Subcutaneous adipose tissue (tissue), 4 donors: ENCODE measurements around the gene SNCA. TPM values are rescaled to one million over a fixed set of nuclear protein-coding genes. Genes with fewer than 3 reads are reported as not detected.

Source experiments
- CTCF ChIP-seq: fragments of 450-650 bp; IDR thresholded peaks from one replicate; pipeline ENCODE4 v1.5.1; 2016; ENCODE audit warnings: low read depth, mild to moderate bottlenecking, control low read depth, antibody characterized with exemption, moderate library complexity
- total RNA-seq, 4 donors: library from RNA; depleted of rRNA; stranded (reverse); fragments of >200 nt; gene quantifications; one replicate each; pipeline ENCODE4 v1.1.0, GENCODE V29; 2016

Gene SNCA
- total RNA-seq, 4 donors from 2014 or later: 4.7 to 26.2 (median 11.0) TPM

- TF ChIP-seq CTCF: no peak
Measured at GRCh38 chr4:89800012-89800516, 36.9 kb downstream of the SNCA start.

- no peak for TF ChIP-seq CTCF
Measured at GRCh38 chr4:89799071-89799470, 37.9 kb downstream of the SNCA start.

GRCh38 chr4:89797117-89797516 is 39.8 kb downstream of the SNCA start:
- no peak for TF ChIP-seq CTCF

- TF ChIP-seq CTCF: no peak
Measured at GRCh38 chr4:89788206-89789072, 48.5 kb downstream of the SNCA start.

GRCh38 chr4:89784686-89785231 is 52.2 kb downstream of the SNCA start:
- TF ChIP-seq CTCF: no peak

GRCh38 chr4:89781321-89781720 is 55.6 kb downstream of the SNCA start:
- TF ChIP-seq CTCF: no peak

- TF ChIP-seq CTCF: no peak
Measured at GRCh38 chr4:89773805-89774204, 63.2 kb downstream of the SNCA start.
